H1 (cell line): ENCODE results near the gene HIGD1B. TPM values are rescaled to one million over a fixed set of nuclear protein-coding genes. Genes with fewer than 3 reads are reported as not detected.
"Not testable (repeated sequence)": the region's sequence is repeated elsewhere in the genome, so short reads cannot be mapped to it uniquely, and the experiment has no call there.

Experiments used
- CTCF ChIA-PET: fragments of 300-600 bp; sonication (Branson Sonifier 250); formaldehyde crosslinking; loops from one replicate; lab custom pipeline; 2021; ENCODE audit not compliant: partially characterized antibody; lab: Charles Lee
- POLR2A ChIA-PET: fragments of 300-600 bp; sonication (Branson Sonifier 250); formaldehyde crosslinking; loops from one replicate; lab custom pipeline; 2021; ENCODE audit warnings: inconsistent platforms; ENCODE audit not compliant: partially characterized antibody; lab: Charles Lee
- DNase-seq, 2 experiments: peaks; one replicate each; pipeline versions ENCODE4 v3.0.0 to v3.0.0-alpha.2; 2010 to 2022; ENCODE audit warnings: low spot score in 2 of 2, low read depth in 1 of 2, mixed read lengths in 1 of 2
- FAIRE-seq: peaks from 2 replicates; lab custom pipeline; 2011; peaks lifted over from hg19 to GRCh38; lab: Jason Lieb, UNC
- H2AFZ ChIP-seq: 2 replicates; pipeline ENCODE4 v1.8.1; 2012; ENCODE audit warnings: low read length, inconsistent platforms
- H2AK5ac ChIP-seq: 2 replicates; pipeline ENCODE4 v1.6.1; 2013; ENCODE audit warnings: low read depth, low read length
- H2BK120ac ChIP-seq: replicated peaks from 2 replicates; pipeline ENCODE3; 2013; ENCODE audit warnings: low read depth, low read length, inconsistent platforms
- H2BK12ac ChIP-seq: 2 replicates; pipeline ENCODE4 v1.6.1; 2013; ENCODE audit warnings: low read depth, low read length
- H2BK15ac ChIP-seq: 2 replicates; pipeline ENCODE4 v1.6.1; 2013; ENCODE audit warnings: low read length
- H2BK20ac ChIP-seq: 2 replicates; pipeline ENCODE4 v1.6.1; 2013; ENCODE audit warnings: low read length
- H2BK5ac ChIP-seq: 2 replicates; pipeline ENCODE4 v1.6.1; 2013; ENCODE audit warnings: low read depth, low read length
- H3K14ac ChIP-seq: 2 replicates; pipeline ENCODE4 v1.6.1; 2013; ENCODE audit warnings: inconsistent platforms; ENCODE audit not compliant: insufficient read length
- H3K18ac ChIP-seq: 2 replicates; pipeline ENCODE4 v1.6.1; 2013; ENCODE audit warnings: low read length; ENCODE audit errors: extremely low read depth
- H3K23ac ChIP-seq: 2 replicates; pipeline ENCODE4 v1.6.1; 2013; ENCODE audit warnings: inconsistent platforms; ENCODE audit not compliant: insufficient read length
- H3K23me2 ChIP-seq: 2 replicates; pipeline ENCODE4 v1.6.1; 2013; ENCODE audit warnings: low read depth, low read length
- H3K27ac ChIP-seq: 2 replicates; pipeline ENCODE4 v1.6.1; 2011; ENCODE audit warnings: low read depth, low read length, inconsistent platforms
- H3K27me3 ChIP-seq, 4 experiments: replicated peaks in 1 of 4; 1 replicate in 1 of 4; 2 replicates in 3 of 4; pipeline versions ENCODE4 v1.6.1 to v1.8.1; 2011 to 2013; ENCODE audit warnings: low read length in 3 of 4, mild to moderate bottlenecking in 3 of 4, inconsistent platforms in 2 of 4, mixed read lengths in 2 of 4, moderate library complexity in 1 of 4; ENCODE audit not compliant: control insufficient read depth in 3 of 4, insufficient read depth in 3 of 4; ENCODE audit errors: extremely low read depth in 1 of 4
- H3K36me3 ChIP-seq, 4 experiments: 2 replicates each; pipeline versions ENCODE4 v1.6.1 to v1.8.1; 2011 to 2013; ENCODE audit warnings: mild to moderate bottlenecking in 4 of 4, low read length in 3 of 4, moderate library complexity in 2 of 4, control low read depth in 1 of 4, inconsistent platforms in 1 of 4; ENCODE audit not compliant: insufficient read depth in 4 of 4, control insufficient read depth in 2 of 4
- H3K4ac ChIP-seq: replicated peaks from 2 replicates; pipeline ENCODE3; 2013; ENCODE audit warnings: low read length, low read depth, mixed read lengths, inconsistent platforms; ENCODE audit not compliant: insufficient read length
- H3K4me1 ChIP-seq, 4 experiments: replicated peaks in 1 of 4; 1 replicate in 1 of 4; 2 replicates in 3 of 4; pipeline versions ENCODE4 v1.6.1 to v1.8.1; 2011 to 2013; ENCODE audit warnings: low read length in 3 of 4, inconsistent platforms in 2 of 4, mixed read lengths in 1 of 4; ENCODE audit not compliant: insufficient read depth in 4 of 4, control insufficient read depth in 3 of 4
- H3K4me2 ChIP-seq, 2 experiments: 2 replicates each; pipeline versions ENCODE4 v1.6.1 to v1.8.1; 2011 to 2013; ENCODE audit warnings: low read depth in 2 of 2, low read length in 2 of 2, control low read depth in 1 of 2, inconsistent platforms in 1 of 2, mild to moderate bottlenecking in 1 of 2; ENCODE audit not compliant: insufficient read depth in 1 of 2
- H3K4me3 ChIP-seq, 4 experiments: fragments of 200-600, 300-600 bp in 1 of 4; sonication (generic), shearing (Covaris generic), sonication (Bioruptor Twin) in 1 of 4; 2 replicates each; pipeline versions ENCODE4 v1.5.1 to v1.8.1; 2011 to 2016; ENCODE audit warnings: low read length in 4 of 4, low read depth in 3 of 4, control low read depth in 2 of 4, inconsistent platforms in 2 of 4, mild to moderate bottlenecking in 2 of 4, mixed read lengths in 1 of 4, moderate library complexity in 1 of 4; ENCODE audit not compliant: insufficient read depth in 2 of 4; ENCODE audit errors: extremely low read depth in 1 of 4
- H3K56ac ChIP-seq: replicated peaks from 2 replicates; pipeline ENCODE3; 2013; ENCODE audit warnings: low read depth, mild to moderate bottlenecking, mixed read lengths, low read length, inconsistent platforms; ENCODE audit not compliant: insufficient read length
- H3K79me1 ChIP-seq: 2 replicates; pipeline ENCODE4 v1.6.1; 2013; ENCODE audit warnings: low read depth, low read length, control low read depth
- H3K79me2 ChIP-seq, 2 experiments: 2 replicates each; pipeline versions ENCODE4 v1.6.1 to v1.8.1; 2012 to 2013; ENCODE audit warnings: low read length in 2 of 2, mild to moderate bottlenecking in 2 of 2, inconsistent platforms in 1 of 2; ENCODE audit not compliant: insufficient read depth in 2 of 2, control insufficient read depth in 1 of 2
- H3K9ac ChIP-seq, 4 experiments: replicated peaks in 1 of 4; 1 replicate in 1 of 4; 2 replicates in 3 of 4; pipeline versions ENCODE4 v1.6.1 to v1.8.1; 2011 to 2013; ENCODE audit warnings: low read depth in 3 of 4, low read length in 3 of 4, control low read depth in 2 of 4, mild to moderate bottlenecking in 2 of 4, moderate library complexity in 2 of 4, inconsistent platforms in 1 of 4; ENCODE audit errors: extremely low read depth in 1 of 4
- H3K9me3 ChIP-seq, 2 experiments: 2 replicates each; pipeline versions ENCODE4 v1.6.1 to v1.8.1; 2012 to 2013; ENCODE audit warnings: mild to moderate bottlenecking in 2 of 2, moderate library complexity in 2 of 2, control low read depth in 1 of 2, inconsistent platforms in 1 of 2, low read depth in 1 of 2, low read length in 1 of 2, mixed read lengths in 1 of 2; ENCODE audit not compliant: insufficient read depth in 2 of 2
- H4K20me1 ChIP-seq, 2 experiments: replicated peaks in 1 of 2; 2 replicates each; pipeline versions ENCODE3 to v1.8.1; 2011 to 2013; ENCODE audit warnings: inconsistent platforms in 2 of 2, low read length in 2 of 2, mild to moderate bottlenecking in 1 of 2; ENCODE audit not compliant: insufficient read depth in 2 of 2, control insufficient read depth in 1 of 2
- H4K5ac ChIP-seq: 2 replicates; pipeline ENCODE4 v1.6.1; 2013; ENCODE audit warnings: low read length, low read depth, mixed read lengths, inconsistent platforms; ENCODE audit not compliant: insufficient read length
- H4K8ac ChIP-seq: 2 replicates; pipeline ENCODE4 v1.8.0; 2013; ENCODE audit warnings: mild to moderate bottlenecking, moderate library complexity, low read length, inconsistent platforms; ENCODE audit not compliant: insufficient read depth; ENCODE audit errors: extremely low read depth
- H4K91ac ChIP-seq: replicated peaks from 2 replicates; pipeline ENCODE3; 2013; ENCODE audit warnings: low read length, mixed read lengths, inconsistent platforms; ENCODE audit not compliant: insufficient read length
- WGBS, 2 experiments: shearing (Covaris generic) in 1 of 2; methylation state at CpG; one replicate each; pipeline versions ENCODE4 v1.1.6 to v1.1.7; 2013 to 2015; ENCODE audit warnings: low lambda C conversion rate in 2 of 2, mixed read lengths in 2 of 2, inconsistent platforms in 1 of 2, low coverage in 1 of 2, missing lambda C conversion rate in 1 of 2; ENCODE audit not compliant: insufficient replicate concordance in 2 of 2, insufficient coverage in 1 of 2, insufficient read length in 1 of 2; ENCODE audit errors: extremely low coverage in 1 of 2, missing lambda C conversion rate in 1 of 2; 5-methylcytosine and 5-hydroxymethylcytosine counted together
- polyA plus RNA-seq, 7 experiments: library from polyadenylated mRNA; depleted of rRNA in 3 of 7; stranded (reverse) in 5 of 7; unstranded in 2 of 7; fragments of >200 nt in 5 of 7; fragments of 200-250 nt in 2 of 7; gene quantifications; 1 replicate in 5 of 7; 2 replicates in 1 of 7; 4 replicates in 1 of 7; pipeline versions ENCODE4 v1.2.1 to v1.2.3, GENCODE V29; 2011 to 2013; ENCODE audit warnings: missing spikeins in 2 of 7, mixed read lengths in 2 of 7
- total RNA-seq: library from RNA; stranded (reverse); fragmentation: NEBNext Ultra II Directional; extraction: Animal tissue kit (Norgen Biotek cat#: 25700); gene quantifications from 2 replicates; pipeline ENCODE4 v1.2.1, GENCODE V29; 2021

HIGD1B gene
- total and polyA plus RNA-seq, 2 of the 8 experiments (the other 6 are each of a cell fraction or from before 2014, with no cell fraction given) = not detected

GRCh38 chr17:44825236-44825635 is 22.4 kb upstream of the HIGD1B start:
- not testable (repeated sequence) for H2BK5ac ChIP-seq, H2AFZ ChIP-seq, H2BK20ac ChIP-seq, H2BK12ac ChIP-seq, H3K18ac ChIP-seq, DNase-seq, FAIRE-seq, H2AK5ac ChIP-seq, H3K56ac ChIP-seq, H4K91ac ChIP-seq, H3K27me3 ChIP-seq, H3K4me1 ChIP-seq, H3K4me2 ChIP-seq, H3K9ac ChIP-seq, H3K9me3 ChIP-seq, H3K4me3 ChIP-seq, H4K8ac ChIP-seq, H2BK120ac ChIP-seq, H3K23ac ChIP-seq, H3K27ac ChIP-seq, H3K36me3 ChIP-seq, H4K5ac ChIP-seq, H3K79me1 ChIP-seq, H2BK15ac ChIP-seq, H3K23me2 ChIP-seq, H3K14ac ChIP-seq, H3K4ac ChIP-seq
- CTCF ChIA-PET = interaction anchor here (0.6 to 1.4 kb wide), 4 partner anchors 39 to 323 kb away, joined by 3 to 5 read pairs (median 3); no protein-coding TSS in a partner anchor
- Histone ChIP-seq H3K79me2 (peaks cover 24 to 93% of the 10 kb centered on the region in 2 experiments), H4K20me1 (peaks cover 5 to 14% of the 10 kb centered on the region in 2 experiments)
- WGBS, 2 experiments = 95% methylated on average over 9 of the region's 9 CpGs; no CpG with 5 or more reads in 1 of the 2 experiments
- POLR2A ChIA-PET = interaction anchor here (0.6 to 1.8 kb wide), 6 partner anchors 12 to 50 kb away, joined by 3 to 7 read pairs (median 4); no protein-coding TSS in a partner anchor
